HepG2 (cell line): ENCODE results near the gene SGMS1. TPM values are rescaled to one million over a fixed set of nuclear protein-coding genes. Genes with fewer than 3 reads are reported as not detected.

Experiments used
- ASH2L ChIP-seq: fragments of 300-600, 200-600 bp; sonication (generic); IDR thresholded peaks from 2 replicates; pipeline ENCODE4 v1.7.0; 2017; ENCODE audit warnings: low read depth, mild to moderate bottlenecking, moderate library complexity, mixed read lengths, low read length; ENCODE audit not compliant: insufficient read length
- ESRRA ChIP-seq: sonication (generic); formaldehyde crosslinking; IDR thresholded peaks from 2 replicates; pipeline ENCODE4 v1.5.1; 2020; ENCODE audit warnings: mild to moderate bottlenecking, low read depth, missing genetic modification reagents
- KIAA2018 ChIP-seq: sonication (generic); formaldehyde crosslinking; IDR thresholded peaks from 2 replicates; pipeline ENCODE4 v1.5.0; 2020; ENCODE audit warnings: mild to moderate bottlenecking, missing genetic modification reagents, borderline replicate concordance
- TOPORS ChIP-seq: sonication (generic); formaldehyde crosslinking; IDR thresholded peaks from 2 replicates; pipeline ENCODE4 v1.8.0; 2023; ENCODE audit warnings: mild to moderate bottlenecking, missing genetic modification reagents
- ZNF235 ChIP-seq: sonication (generic); formaldehyde crosslinking; IDR thresholded peaks from 2 replicates; pipeline ENCODE4 v1.8.1; 2023; ENCODE audit warnings: mild to moderate bottlenecking, missing genetic modification reagents, borderline replicate concordance
- ZNF629 ChIP-seq: sonication (generic); formaldehyde crosslinking; conservative IDR thresholded peaks from 2 replicates; pipeline ENCODE4 v1.5.0; 2020; ENCODE audit warnings: missing genetic modification reagents
- ZSCAN9 ChIP-seq: IDR thresholded peaks from 2 replicates; pipeline ENCODE4 v1.6.1; 2016; ENCODE audit warnings: borderline replicate concordance
- polyA plus RNA-seq, 8 experiments: library from polyadenylated mRNA; depleted of rRNA in 3 of 8; stranded (reverse) in 7 of 8; unstranded in 1 of 8; fragments of >200 nt; fragmentation: Illumina TruSeq in 4 of 8; extraction: Trizol in 4 of 8; gene quantifications; 2 replicates each; pipeline versions ENCODE4 v1.2.1 to v1.2.3, GENCODE V29; 2011 to 2016; ENCODE audit warnings: low read depth in 4 of 8, missing spikeins in 1 of 8, mixed read lengths in 1 of 8; ENCODE audit not compliant: insufficient read depth in 1 of 8
- total RNA-seq, 5 experiments: library from RNA; depleted of rRNA; stranded (reverse); fragments of >200 nt; fragmentation: Illumina TruSeq; extraction: Trizol; gene quantifications; 2 replicates each; pipeline ENCODE4 v1.2.3, GENCODE V29; 2016; ENCODE audit warnings: low read depth in 1 of 5
- TF ChIP-seq, protein P1 (sequence below): sonication (generic); formaldehyde crosslinking; IDR thresholded peaks from 2 replicates; pipeline ENCODE4 v1.4.0; 2020; ENCODE audit warnings: missing genetic modification reagents, borderline replicate concordance

SGMS1 gene
- total and polyA plus RNA-seq, 2 of the 13 experiments (the other 11 are each of a cell fraction or from before 2014, with no cell fraction given), result 6.5 to 15.1 TPM

GRCh38 chr10:50501924-50502452 lies 121.8 kb downstream of the SGMS1 start (continued):
- TF ChIP-seq KIAA2018 (no peak), TOPORS (CRISPR knock-in tag) (no peak), ASH2L (no peak), ZNF629 (no peak), ZNF235 (no peak), ZSCAN9 (CRISPR knock-in tag) (no peak), ESRRA (CRISPR knock-in tag) (no peak)
- TF ChIP-seq, protein P1, sequence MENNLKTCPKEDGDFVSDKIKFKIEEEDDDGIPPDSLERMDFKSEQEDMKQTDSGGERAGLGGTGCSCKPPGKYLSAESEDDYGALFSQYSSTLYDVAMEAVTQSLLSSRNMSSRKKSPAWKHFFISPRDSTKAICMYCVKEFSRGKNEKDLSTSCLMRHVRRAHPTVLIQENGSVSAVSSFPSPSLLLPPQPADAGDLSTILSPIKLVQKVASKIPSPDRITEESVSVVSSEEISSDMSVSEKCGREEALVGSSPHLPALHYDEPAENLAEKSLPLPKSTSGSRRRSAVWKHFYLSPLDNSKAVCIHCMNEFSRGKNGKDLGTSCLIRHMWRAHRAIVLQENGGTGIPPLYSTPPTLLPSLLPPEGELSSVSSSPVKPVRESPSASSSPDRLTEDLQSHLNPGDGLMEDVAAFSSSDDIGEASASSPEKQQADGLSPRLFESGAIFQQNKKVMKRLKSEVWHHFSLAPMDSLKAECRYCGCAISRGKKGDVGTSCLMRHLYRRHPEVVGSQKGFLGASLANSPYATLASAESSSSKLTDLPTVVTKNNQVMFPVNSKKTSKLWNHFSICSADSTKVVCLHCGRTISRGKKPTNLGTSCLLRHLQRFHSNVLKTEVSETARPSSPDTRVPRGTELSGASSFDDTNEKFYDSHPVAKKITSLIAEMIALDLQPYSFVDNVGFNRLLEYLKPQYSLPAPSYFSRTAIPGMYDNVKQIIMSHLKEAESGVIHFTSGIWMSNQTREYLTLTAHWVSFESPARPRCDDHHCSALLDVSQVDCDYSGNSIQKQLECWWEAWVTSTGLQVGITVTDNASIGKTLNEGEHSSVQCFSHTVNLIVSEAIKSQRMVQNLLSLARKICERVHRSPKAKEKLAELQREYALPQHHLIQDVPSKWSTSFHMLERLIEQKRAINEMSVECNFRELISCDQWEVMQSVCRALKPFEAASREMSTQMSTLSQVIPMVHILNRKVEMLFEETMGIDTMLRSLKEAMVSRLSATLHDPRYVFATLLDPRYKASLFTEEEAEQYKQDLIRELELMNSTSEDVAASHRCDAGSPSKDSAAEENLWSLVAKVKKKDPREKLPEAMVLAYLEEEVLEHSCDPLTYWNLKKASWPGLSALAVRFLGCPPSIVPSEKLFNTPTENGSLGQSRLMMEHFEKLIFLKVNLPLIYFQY (CRISPR knock-in tag), result no peak
